IPS-18a (cell line): ENCODE data around the gene LBR.
A peak's percentile ranks its signal among the peaks of the same experiment; 100 is the strongest.

Experiments
- H3K27ac ChIP-seq: one replicate; pipeline ENCODE4 v1.5.1; 2013; ENCODE audit warnings: low read length
- H3K27me3 ChIP-seq: one replicate; pipeline ENCODE4 v1.6.1; 2013; ENCODE audit warnings: mild to moderate bottlenecking, low read length; ENCODE audit not compliant: control insufficient read depth, insufficient read depth
- H3K36me3 ChIP-seq: one replicate; pipeline ENCODE4 v1.6.1; 2013; ENCODE audit warnings: low read depth, low read length; ENCODE audit not compliant: control insufficient read depth
- H3K4me1 ChIP-seq: one replicate; pipeline ENCODE4 v1.6.1; 2013; ENCODE audit warnings: low read depth, low read length; ENCODE audit not compliant: control insufficient read depth
- H3K4me3 ChIP-seq: one replicate; pipeline ENCODE4 v1.5.1; 2013; ENCODE audit warnings: low read length
- H3K9ac ChIP-seq: one replicate; pipeline ENCODE4 v1.6.1; 2013; ENCODE audit warnings: mild to moderate bottlenecking, low read length, moderate library complexity
- H3K9me3 ChIP-seq: one replicate; pipeline ENCODE4 v1.6.1; 2013; ENCODE audit warnings: low read depth, low read length; ENCODE audit not compliant: control insufficient read depth

LBR gene

DNA sequence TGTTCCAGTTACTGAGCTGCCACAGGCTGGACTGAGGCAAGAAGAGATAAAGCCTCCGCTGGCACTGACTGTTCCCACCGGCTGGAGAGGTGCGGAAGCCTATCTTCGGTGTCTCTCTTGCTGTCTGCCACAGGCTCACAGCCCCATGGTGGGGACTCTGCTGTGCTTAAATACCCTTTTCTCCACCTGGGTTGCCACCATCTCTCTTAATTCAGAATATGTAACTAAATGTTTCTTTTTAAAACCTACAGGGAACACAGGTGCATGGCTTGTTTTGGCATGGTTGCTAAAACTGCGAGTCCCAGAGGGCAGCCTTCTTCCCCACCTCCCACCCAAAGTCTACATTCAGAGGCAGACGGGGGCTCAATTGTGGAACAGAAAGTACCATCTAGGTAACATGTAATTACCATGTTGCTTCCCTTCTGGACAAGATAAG is 8.1 kb upstream of the LBR start:
- no peak overlapping the region for H3K9ac ChIP-seq

GRCh38 chr1:225435487-225435886 is 7.6 kb upstream of the LBR start:
- Histone ChIP-seq H3K9me3 (no peaks in the 10 kb centered on the region), H3K4me3 (no peak overlapping the region), H3K4me1 (no peaks in the 10 kb centered on the region), H3K27me3 (no peaks in the 10 kb centered on the region), H3K36me3 (no peaks in the 10 kb centered on the region), H3K27ac (no peak overlapping the region), H3K9ac (no peak overlapping the region)

More for the DNA sequence above, 8.1 kb upstream of the LBR start:
- Histone ChIP-seq H3K4me3 (no peak overlapping the region), H3K27ac (no peak overlapping the region), H3K36me3 (no peaks in the 10 kb centered on the region), H3K9me3 (no peaks in the 10 kb centered on the region), H3K27me3 (no peaks in the 10 kb centered on the region), H3K4me1 (no peaks in the 10 kb centered on the region)

DNA sequence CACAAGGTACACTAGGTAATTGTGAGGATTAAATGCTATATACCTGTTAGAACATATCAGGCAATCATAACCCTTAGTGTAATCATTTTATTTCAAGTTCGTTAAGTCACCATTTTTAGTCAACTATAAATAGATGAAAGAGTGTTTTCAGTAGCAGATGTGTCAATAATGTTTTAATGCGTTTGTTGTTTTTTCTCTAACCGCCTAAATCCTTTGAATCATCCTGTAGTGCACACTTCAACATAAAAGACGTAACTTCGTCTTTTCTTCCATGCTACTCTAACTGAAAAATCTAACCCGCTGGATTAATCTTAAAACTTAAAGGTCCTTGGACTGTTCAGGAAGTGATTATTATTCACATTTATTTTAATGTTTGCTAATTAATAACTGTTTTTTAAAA is 7.2 kb upstream of the LBR start:
- Histone ChIP-seq H3K4me1 (peaks cover 2% of the 10 kb centered on the region), H3K36me3 (no peaks in the 10 kb centered on the region), H3K4me3 (no peak overlapping the region), H3K9me3 (no peaks in the 10 kb centered on the region), H3K9ac (no peak overlapping the region), H3K27ac (no peak overlapping the region), H3K27me3 (peaks cover under 1% of the 10 kb centered on the region)

- no peak overlapping the region for H3K27ac ChIP-seq
- H3K36me3 ChIP-seq, result no peaks in the 10 kb centered on the region
- no peak overlapping the region for H3K9ac ChIP-seq
- peaks cover 8% of the 10 kb centered on the region for H3K4me1 ChIP-seq
- no peaks in the 10 kb centered on the region for H3K9me3 ChIP-seq
- H3K27me3 ChIP-seq, result peaks cover 10% of the 10 kb centered on the region
- H3K4me3 ChIP-seq, result no peak overlapping the region
Measured at GRCh38 chr1:225434046-225434445, 6.2 kb upstream of the LBR start.

DNA sequence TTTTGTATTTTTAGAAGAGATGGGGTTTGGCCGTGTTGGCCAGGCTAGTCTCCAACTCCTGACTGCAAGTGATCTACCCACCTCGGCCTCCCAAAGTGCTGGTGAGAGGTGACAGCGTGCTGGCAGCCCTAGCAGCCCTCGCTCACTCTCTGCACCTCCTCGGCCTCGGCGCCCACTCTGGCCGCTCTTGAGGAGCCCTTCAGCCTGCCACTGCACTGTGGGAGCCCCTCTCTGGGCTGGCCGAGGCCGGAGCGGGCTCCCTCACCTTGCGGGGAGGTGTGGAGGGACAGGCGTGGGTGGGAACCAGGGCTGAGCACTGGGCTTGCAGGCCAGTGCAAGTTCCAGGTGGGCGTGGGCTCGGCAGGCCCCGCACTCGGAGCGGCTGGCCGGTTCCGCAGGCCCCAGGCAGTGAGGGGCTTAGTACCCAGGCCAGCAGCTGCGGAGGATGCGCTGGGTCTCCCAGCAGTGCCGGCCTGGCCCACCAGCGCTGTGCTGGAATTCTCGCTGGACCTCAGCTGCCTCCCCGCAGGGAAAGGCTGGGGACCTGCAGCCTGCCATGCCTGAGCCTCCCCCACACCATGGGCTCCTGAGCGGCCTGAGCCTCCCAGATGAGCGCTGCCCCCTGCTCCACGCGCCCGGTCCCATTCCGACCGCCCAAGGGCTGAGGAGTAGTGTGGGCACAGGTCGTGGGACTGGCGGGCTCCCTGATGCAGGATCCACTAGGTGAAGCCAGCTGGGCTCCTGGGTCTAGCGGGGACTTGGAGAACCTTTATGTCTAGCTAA is 3.4 kb upstream of the LBR start:
- Histone ChIP-seq H3K9ac (no peak overlapping the region), H3K27ac (no peak overlapping the region), H3K9me3 (no peaks in the 10 kb centered on the region), H3K27me3 (peaks cover 21% of the 10 kb centered on the region), H3K36me3 (no peaks in the 10 kb centered on the region), H3K4me3 (no peak overlapping the region), H3K4me1 (peaks cover 13% of the 10 kb centered on the region)

DNA sequence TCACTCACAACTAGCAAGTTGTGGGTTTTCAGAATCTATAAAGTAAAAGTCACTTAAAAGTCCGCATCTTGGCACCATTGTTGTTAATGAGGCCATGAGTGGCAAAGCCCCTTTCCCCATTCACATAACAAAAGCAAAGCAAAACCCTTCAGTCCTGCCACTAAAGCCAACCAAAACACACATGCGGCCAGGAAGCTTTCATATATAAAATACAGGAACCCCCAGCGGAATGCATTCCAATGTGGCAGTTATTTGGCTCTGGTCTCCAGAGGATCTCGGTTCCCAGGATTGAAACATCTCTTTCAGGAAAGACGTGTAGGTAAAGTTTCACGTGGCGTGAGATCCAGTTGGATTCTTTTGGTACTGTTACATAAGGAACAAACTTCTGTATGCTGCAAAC is 2.5 kb upstream of the LBR start:
- Histone ChIP-seq H3K4me1 (peaks cover 23% of the 10 kb centered on the region), H3K27me3 (peaks cover 28% of the 10 kb centered on the region), H3K9me3 (no peaks in the 10 kb centered on the region), H3K9ac (no peak overlapping the region), H3K27ac (no peak overlapping the region), H3K36me3 (no peaks in the 10 kb centered on the region), H3K4me3 (no peak overlapping the region)

DNA sequence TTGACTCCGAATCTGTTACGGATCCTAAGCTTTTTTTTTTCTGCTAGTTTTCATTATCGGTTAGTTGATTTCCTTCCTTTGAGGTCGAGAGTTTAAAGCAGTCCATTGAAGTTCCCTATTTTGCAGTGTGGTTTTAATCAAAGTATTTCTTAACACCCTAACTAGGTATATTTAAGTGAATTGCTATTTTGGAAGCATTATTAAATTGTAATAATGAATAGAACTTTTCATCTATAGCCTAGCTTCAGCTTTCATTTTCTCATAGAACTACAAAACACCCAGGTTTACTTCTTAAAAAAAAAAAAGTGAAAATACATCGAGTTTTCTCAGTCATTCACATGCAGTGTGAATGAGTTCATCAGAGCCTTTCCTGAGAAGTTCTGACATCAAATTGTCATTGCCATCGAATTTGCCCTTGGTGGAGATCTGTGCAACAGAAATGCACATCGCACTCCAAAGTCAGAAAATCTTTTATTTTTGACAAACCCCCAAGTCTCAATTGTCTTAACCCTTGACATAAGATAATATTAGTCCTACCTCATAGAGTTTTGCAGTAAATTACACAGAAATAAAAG is 1.1 kb upstream of the LBR start:
- no peaks in the 10 kb centered on the region for H3K9me3 ChIP-seq
- peak overlapping the region; percentile 69 for H3K27ac ChIP-seq
- H3K9ac ChIP-seq, result peak overlapping the region; percentile 84
- H3K36me3 ChIP-seq, result no peaks in the 10 kb centered on the region
- H3K4me1 ChIP-seq, result peaks cover 35% of the 10 kb centered on the region
- peak overlapping the region; percentile 93 for H3K4me3 ChIP-seq
- peaks cover 28% of the 10 kb centered on the region for H3K27me3 ChIP-seq

DNA sequence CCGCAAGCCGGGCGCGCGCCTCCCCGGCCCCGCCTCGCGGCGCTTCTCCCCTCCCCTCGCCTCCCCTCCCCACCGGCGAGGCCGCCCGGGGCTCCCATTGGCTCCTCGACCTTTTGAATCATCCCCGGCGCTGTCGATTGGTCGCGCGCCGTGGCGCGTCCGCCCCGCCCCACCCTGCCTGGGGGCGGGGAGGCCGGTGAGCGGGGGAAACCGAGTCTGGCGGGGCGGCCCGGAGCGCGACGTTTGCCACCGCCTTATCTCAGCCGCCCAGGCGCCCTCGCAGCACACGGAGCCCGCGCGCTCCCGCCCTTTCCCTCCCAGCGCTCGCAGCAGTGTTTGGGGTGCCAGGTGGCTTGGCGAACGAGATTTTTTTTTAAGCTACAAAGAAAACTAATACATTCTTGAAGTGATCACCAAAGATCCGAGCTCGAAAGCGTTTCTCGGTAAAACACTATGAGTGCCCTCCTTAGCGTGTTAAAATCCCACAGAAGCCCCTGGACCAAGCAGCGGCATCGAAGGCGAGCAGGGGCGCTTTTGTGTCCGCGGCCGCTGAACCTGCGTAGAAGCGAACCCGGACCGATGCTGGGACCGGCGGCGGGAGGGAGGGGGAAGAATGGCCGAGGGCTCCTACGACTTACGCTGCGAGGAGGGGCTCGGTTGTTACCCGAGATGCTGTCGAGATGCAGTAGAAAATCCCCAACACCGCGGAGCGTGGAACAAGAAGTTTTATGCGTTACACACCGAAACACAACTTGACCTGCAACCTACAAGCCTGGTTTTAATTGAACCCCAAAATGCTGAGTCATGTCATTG is 436 bp upstream of the LBR start:
- Histone ChIP-seq H3K9ac (peak overlapping the region; percentile 84), H3K9me3 (no peaks in the 10 kb centered on the region), H3K27ac (peak overlapping the region; percentile 69), H3K4me3 (peak overlapping the region; percentile 93), H3K36me3 (no peaks in the 10 kb centered on the region), H3K27me3 (peaks cover 28% of the 10 kb centered on the region), H3K4me1 (peaks cover 38% of the 10 kb centered on the region)

DNA sequence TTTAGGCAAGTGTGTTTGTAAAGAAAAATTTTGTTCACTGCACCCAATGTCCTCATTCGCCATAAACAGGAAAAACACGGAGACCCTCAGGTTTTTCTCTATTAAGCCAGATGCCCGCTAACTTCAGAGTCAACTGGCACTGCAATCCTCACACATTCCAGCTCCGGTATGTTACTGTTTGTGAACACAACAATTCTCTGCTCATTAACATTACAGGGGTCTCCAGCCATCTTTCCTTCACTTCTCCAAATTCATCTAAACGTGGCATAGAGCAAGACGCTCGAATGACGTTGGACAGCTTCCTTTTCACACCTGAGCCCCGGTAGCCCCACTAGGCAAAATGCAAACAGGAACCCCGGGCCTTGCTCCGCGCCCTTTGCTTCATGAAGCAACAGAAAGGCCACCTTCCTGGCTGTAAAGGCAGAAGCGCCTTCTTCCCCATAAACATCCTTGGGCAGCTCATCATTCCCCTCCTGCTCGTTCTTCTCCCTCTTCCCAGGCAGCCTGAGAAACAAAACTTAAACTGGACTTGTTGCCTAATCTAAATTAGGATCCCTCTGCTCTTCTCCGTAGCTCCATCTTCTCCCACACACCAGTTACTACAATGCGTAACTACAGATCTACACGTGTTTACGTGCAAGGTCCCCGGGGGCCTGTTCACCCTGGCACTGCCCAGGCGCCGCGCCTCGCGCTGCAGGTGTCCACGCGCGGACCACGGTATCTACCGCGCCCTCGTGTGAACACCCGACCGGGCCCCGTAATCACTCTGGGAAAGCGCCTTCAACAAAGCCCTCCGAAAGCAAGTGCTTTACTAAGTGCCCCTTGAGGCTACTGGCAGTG is 1.2 kb downstream of the LBR start:
- no peaks in the 10 kb centered on the region for H3K9me3 ChIP-seq
- H3K4me1 ChIP-seq, result peaks cover 40% of the 10 kb centered on the region
- no peak overlapping the region for H3K27ac ChIP-seq
- peak overlapping the region; percentile 93 for H3K4me3 ChIP-seq
- peak overlapping the region; percentile 84 for H3K9ac ChIP-seq
- peaks cover 28% of the 10 kb centered on the region for H3K27me3 ChIP-seq
- H3K36me3 ChIP-seq, result peaks cover under 1% of the 10 kb centered on the region

DNA sequence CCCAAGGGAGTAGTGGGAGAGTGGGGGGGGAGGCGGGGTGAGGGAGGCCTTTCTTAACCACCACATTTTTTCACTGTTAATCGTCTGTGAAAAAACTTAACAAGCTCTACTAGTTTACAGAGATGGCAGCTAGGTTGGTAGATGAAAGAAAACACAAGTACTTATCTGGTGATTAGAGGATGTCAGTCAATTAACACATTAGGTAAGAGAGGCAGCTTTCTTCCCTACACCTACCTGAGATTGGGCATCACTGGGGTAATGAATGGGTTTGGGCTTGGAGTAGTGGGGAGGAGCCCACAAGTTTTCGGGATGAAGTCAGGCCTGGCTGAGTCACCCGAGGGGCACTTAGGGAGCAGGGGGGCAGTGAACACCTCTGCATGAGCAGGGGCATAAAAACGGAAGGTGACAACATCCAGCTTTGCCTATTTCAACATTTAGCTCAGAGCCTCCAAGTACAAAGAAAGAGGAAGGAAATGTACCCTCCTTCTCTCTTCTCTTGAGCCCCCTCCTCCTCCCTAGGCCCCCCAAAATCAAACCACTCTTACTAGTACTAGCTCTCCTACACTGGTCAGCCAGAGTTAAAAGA is 2.5 kb downstream of the LBR start:
- Histone ChIP-seq H3K4me3 (no peak overlapping the region), H3K36me3 (peaks cover 6% of the 10 kb centered on the region), H3K9me3 (no peaks in the 10 kb centered on the region), H3K27ac (no peak overlapping the region), H3K27me3 (peaks cover 28% of the 10 kb centered on the region), H3K4me1 (peaks cover 40% of the 10 kb centered on the region), H3K9ac (no peak overlapping the region)
